Right renal pelvis (tissue), 4 donors: ENCODE results near the gene MLYCD. TPM values are rescaled to one million over a fixed set of nuclear protein-coding genes. Genes with fewer than 3 reads are reported as not detected.
"Not testable (repeated sequence)": the region's sequence is repeated elsewhere in the genome, so short reads cannot be mapped to it uniquely, and the experiment has no call there.

ENCODE experiments used
- DNase-seq, 4 donors: peaks; one replicate each; pipeline ENCODE4 v3.0.0-alpha.2; 2013; ENCODE audit warnings: low read depth in 4 of 4, low spot score in 3 of 4, missing footprints in 1 of 4
- polyA plus RNA-seq, 4 donors: library from polyadenylated mRNA; unstranded; fragments of 120-200 nt; gene quantifications; one replicate each; pipeline ENCODE4 v1.2.1, GENCODE V29; 2013; ENCODE audit not compliant: insufficient read length in 4 of 4

Gene MLYCD
- polyA plus RNA-seq, 4 donors, result 4.3 to 5.4 (median 4.4) TPM

GRCh38 chr16:83937922-83938885, 39.3 kb downstream of the MLYCD start:
- DNase-seq, result no peak

- DNase-seq, result no peak
These were observed 40.4 kb downstream of the MLYCD start for GRCh38 chr16:83939266-83939855.

GRCh38 chr16:83940119-83940518, 41.2 kb downstream of the MLYCD start:
- DNase-seq, result no peak

GRCh38 chr16:83940630-83941378, 41.9 kb downstream of the MLYCD start:
- no peak for DNase-seq

- not testable (repeated sequence) for DNase-seq
These were observed 42.6 kb downstream of the MLYCD start for GRCh38 chr16:83941546-83941945.

GRCh38 chr16:83942074-83942473, 43.2 kb downstream of the MLYCD start:
- no peak for DNase-seq

GRCh38 chr16:83942815-83943515, 44.0 kb downstream of the MLYCD start:
- DNase-seq, result no peak

GRCh38 chr16:83943516-83944050, 44.7 kb downstream of the MLYCD start:
- DNase-seq, result no peak

GRCh38 chr16:83945587-83945986, 46.7 kb downstream of the MLYCD start:
- no peak for DNase-seq

GRCh38 chr16:83946154-83946780, 47.4 kb downstream of the MLYCD start:
- no peak for DNase-seq

GRCh38 chr16:83946781-83947566, 48.1 kb downstream of the MLYCD start:
- no peak for DNase-seq

GRCh38 chr16:83947642-83948234, 48.8 kb downstream of the MLYCD start:
- no peak for DNase-seq

- no peak for DNase-seq
These were observed 50.2 kb downstream of the MLYCD start for GRCh38 chr16:83948914-83949723.

GRCh38 chr16:83949724-83950001, 50.7 kb downstream of the MLYCD start:
- no peak for DNase-seq

GRCh38 chr16:83950862-83951399, 52.0 kb downstream of the MLYCD start:
- DNase-seq, result not testable (repeated sequence)

- DNase-seq, result no peak
These were observed 52.6 kb downstream of the MLYCD start for GRCh38 chr16:83951544-83951943.

GRCh38 chr16:83952587-83952939, 53.6 kb downstream of the MLYCD start:
- no peak for DNase-seq
